HUDEP-2 (cell line): ENCODE measurements around the gene SIGLECL1.
"Not testable (repeated sequence)": the region's sequence is repeated elsewhere in the genome, so short reads cannot be mapped to it uniquely, and the experiment has no call there.

Experiments used
- DNase-seq, 76 experiments: peaks; one replicate each; lab custom pipeline; 2025; ENCODE audit not compliant: unreplicated experiment in 76 of 76; lab: John Stamatoyannopoulos, UW

Gene SIGLECL1

DNA sequence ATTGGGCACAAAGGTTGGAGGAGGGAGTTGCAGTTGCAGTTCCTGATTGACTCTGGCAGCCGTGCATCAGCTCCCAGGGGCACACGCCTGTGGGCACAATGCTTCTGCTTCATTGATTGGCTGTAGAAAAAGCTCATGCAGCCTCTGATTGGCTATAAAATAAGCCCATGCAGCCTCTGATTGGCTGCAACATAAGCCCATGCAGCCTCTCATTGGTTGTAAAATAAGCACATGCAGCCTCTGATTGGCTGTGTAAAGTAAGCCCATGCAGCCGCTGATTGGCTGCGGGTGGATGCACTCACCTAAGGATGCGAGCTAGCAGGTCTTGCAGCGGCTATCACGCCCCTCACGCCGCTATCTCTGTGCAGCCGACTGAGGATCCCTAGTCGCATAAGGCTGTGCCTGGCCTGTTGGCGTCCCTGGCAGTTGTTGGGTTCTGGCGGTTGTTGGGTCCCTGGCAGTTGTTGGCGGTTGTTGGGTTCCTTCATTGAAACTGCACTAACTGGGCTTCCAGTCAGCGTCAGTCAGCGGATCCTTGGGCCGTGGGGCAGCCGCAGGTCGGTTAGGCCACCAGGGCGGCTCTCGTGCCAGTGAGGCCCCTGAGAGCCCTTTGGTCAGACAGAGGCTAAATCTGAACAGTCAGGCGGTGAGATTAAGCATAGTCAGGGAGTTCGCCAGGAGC, at the start of gene SIGLECL1:
Gene SIGLECL1, plus strand, starts transcription at position 295 of the 682 bp plus-strand sequence. CDS start 12,993 bp downstream, outside the sequence.
- DNase-seq: no peak

DNA sequence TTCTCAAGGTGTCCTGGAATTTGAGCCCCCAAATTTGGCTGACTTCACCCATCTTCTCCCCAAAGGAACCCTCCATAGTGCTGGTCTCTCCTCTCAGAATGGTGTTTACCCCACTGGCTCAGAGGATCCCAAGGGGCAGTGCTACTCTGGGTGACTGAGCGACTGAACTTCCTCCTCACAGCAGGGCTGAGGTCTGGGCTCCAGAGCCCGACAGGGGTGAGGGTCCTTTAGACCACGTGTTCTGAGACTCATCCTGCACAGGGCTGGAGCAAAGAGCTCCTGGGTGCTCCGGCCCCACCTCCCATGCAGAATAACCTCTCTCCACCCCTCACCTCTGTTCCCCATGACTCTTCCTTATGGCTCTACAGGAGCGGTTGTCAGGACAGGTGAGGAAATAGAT, 49.2 kb upstream of the SIGLECL1 start:
- DNase-seq: no peak

DNA sequence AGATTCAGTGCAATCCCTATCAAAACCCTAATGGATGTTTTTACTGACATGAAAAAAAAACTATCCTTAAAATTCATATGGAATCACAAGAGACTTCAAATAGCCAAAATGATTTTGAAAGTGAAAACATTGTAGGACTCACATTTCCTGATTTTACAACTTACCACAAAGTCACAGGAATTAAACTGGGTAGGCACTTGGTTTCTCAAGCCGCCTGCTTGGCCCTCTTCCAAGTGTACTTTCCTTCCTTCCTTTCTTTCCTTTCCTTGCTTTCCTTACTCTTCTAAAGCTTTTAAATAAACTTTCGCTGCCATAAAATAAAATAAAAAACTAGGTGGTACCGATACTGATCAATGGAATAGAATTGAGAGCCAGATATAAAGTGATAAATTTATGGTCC, 47.0 kb upstream of the SIGLECL1 start:
- no peak for DNase-seq

DNA sequence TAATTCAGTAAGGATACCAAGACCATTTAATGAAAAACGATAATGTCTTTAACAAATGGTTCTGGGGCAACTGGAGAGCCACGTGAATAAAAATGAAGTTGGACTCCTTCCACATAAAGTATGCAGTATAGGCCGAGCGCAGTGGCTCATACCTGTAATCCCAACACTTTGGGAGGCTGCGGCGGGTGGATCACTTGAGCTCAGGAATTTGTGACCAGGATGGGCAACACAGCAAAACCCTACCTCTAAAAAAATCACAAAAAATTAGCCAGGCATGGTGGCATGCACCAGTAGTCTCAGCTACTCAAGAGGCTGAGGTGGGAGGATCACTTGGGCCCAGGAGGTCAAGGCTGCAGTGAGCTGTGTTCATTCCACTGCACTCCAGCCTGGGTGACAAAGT, 46.6 kb upstream of the SIGLECL1 start:
- no peak for DNase-seq

DNA sequence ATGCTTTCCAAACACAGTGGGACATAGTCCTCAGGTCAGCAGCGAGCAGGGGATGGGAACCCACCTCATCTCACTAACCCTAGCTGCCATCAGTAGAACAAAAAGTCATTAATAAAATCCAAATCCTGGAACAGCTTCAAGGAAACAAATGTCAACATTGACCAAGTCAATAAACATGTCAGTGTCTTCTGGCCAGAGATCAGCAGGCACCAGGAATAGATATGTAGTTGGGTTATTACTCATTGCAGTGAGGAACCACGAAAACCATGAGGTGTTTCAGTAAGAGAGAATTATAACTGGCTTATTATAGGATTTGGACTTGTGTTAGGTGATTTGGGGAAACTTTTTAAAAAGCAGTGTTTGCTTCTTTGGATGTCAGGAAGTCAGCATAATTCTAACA, 43.1 kb upstream of the SIGLECL1 start:
- DNase-seq: no peak

DNA sequence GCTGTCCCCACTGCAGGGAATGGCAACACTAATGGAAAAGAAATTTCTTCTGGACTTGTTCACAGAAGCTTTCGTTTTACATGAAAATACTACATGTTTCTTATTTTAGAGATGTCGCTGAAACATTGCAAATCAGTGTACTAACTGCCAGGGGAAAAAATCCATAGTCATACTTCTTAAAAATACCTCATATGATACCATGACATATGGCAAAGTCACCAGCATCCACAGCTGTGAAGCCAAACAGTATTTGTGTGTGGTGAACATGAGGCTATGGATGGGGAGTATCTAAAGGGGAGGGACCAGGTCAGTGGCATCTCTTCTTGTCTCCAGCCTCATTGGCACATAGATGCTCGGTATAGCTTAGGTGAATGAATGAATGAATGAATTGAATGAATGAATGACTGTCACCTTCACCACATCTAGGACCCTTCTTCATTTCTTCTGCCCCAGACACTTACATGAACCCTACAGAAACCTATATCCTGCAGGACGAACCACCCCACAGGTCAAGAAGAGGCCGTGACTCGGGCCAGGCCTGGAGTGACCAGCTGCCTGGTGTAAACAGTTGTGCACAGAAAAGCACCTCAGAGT, 40.6 kb upstream of the SIGLECL1 start:
- DNase-seq: no peak

DNA sequence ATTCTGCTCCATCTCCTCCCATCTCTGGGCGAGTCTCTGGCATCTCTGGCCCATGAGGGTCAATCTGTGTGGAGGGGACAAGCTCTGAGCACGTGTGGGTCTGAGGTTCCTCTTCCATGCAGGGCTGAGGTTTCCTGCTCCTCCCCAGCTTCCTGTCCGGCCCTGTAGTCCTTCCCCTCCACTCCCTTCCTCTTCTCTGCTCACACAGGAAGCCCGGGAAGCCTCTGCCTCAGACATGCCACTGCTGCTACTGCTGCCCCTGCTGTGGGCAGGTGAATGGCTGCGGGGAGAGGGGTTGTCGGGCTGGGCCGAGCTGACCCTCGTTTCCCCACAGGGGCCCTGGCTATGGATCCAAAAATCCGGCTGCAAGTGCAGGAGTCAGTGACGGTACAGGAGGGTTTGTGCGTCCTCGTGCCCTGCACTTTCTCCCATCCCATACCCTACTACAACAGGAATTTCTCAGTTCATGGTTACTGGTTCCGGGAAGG, 40.0 kb upstream of the SIGLECL1 start:
- not testable (repeated sequence) for DNase-seq

DNA sequence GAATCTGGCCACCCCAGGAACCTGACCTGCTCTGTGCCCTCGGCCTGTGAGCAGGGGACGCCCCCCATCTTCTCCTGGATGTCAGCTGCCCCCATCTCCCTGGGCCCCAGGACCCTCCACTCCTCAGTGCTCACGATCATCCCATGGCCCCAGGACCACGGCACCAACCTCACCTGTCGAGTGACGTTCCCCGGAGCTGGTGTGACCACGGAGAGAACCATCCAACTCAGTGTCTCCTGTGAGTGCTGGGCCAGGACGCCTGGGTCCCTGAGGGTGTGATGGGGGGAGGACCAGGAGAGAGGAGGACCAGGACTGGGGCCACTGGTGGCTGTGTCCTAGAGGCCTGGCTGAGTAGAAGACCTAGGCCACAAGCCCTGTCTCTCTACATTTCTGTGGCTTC, 39.0 kb upstream of the SIGLECL1 start:
- DNase-seq: no peak

DNA sequence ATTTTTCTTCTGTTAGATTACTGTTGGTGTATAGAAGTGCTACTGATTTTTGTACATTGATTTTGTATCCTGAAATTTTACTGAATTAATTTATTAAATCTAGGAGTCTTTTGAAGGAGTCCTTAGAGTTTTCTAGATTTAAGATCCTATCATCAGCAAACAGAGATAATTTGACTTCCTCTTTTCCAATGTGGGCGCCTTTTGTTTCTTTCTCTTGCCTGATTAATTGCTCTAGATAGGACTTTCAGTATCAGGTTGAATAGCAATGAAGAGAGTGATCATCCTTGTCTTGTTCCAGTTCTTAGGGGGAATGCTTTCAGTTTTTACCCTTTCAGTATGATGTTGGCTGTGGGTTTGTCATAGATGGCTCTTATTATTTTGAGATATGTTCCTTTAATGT, 31.6 kb upstream of the SIGLECL1 start:
- no peak for DNase-seq

DNA sequence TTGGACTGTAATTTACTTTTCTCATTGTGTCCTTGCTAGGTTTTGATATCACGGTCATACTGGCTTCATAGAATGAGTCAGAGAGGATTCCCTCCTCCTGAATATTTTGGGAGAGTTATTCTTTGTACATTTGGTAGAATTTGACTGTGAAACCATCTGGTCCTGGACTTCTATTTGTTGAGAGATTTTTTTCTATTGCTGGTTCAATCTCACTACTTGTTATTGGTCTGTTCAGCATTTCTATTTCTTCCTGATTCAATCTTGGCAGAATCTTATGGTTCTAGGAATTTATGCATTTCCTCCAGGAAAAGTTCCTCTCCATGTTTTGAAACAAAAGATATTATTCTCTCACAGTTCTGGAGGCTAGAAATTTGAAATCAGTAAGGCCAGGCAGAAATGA, 30.9 kb upstream of the SIGLECL1 start:
- no peak for DNase-seq

DNA sequence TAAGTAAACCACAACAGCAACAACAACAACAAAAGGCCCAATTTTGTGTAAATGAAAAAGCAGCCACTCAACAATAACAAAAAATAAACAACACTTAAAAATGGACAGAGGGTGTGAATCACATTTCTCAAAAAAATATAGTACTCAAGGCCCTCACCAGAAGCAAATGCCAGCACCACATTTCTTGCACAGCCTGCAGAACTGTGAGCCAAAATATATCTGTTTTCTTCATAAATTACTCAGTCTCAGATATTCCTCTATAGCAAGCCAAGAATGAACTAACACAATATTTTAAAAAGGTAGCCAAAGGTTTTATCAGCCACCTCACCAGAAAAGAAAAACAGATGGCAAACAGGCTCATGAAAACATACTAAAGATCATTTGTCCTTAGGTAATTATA, 29.9 kb upstream of the SIGLECL1 start:
- no peak for DNase-seq

DNA sequence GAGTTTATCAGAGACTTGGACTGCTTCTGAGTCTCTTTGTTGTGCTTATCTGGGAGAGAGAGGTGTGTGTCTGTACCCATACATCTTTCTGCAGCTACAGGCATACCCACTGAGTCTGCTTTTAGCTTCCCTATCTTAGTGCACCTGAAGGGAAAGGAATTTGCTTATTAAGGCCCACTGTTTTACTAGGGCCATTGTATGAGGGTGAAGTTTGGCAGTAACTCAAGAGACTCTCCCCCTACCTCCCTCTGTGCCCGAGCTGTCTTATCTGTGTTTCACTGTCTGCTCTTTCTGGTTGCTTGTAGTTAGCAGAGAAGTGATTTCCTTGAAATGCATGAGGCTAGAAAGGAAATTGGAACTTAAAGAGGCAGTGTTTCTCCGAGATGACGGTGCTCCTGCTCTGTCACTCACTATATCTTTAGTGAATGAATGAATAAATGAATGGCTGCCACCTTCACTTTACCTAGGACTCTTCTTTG, 26.7 kb upstream of the SIGLECL1 start:
- peak in 7 of 76 experiments; percentile 7 to 41 (median 25) for DNase-seq

DNA sequence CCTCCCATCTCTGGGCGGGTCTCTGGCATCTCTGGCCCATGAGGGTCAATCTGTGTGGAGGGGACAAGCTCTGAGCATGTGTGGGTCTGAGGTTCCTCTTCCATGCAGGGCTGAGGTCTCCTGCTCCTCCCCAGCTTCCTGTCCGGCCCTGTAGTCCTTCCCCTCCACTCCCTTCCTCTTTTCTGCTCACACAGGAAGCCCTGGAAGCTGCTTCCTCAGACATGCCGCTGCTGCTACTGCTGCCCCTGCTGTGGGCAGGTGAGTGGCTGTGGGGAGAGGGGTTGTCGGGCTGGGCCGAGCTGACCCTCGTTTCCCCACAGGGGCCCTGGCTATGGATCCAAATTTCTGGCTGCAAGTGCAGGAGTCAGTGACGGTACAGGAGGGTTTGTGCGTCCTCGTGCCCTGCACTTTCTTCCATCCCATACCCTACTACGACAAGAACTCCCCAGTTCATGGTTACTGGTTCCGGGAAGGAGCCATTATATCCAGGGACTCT, 25.9 kb upstream of the SIGLECL1 start, which contains the start of gene CD33:
Gene CD33, plus strand, starts transcription at position 183 of the 496 bp plus-strand sequence. Its CDS starts 39 bp downstream, at position 222.
- DNase-seq: peak in 1 of 76 experiments; percentile 14

DNA sequence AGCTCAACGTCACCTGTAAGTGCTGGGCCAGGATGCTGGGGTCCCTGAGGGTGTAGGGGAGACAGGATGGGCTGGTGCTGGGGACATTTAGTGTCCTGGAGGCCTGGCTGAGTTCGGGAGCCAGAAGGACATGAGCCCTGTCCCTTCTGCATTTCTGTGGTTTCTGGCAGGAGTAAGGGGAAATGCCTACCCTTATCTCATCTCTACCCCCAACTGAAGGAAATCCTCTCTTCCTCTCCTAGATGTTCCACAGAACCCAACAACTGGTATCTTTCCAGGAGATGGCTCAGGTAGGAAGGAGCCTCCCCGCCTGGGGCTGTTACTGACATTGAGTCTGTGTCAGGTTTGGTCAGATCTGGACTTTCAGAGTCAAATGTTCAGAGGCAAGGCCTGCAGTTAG, 24.8 kb upstream of the SIGLECL1 start:
- no peak for DNase-seq

DNA sequence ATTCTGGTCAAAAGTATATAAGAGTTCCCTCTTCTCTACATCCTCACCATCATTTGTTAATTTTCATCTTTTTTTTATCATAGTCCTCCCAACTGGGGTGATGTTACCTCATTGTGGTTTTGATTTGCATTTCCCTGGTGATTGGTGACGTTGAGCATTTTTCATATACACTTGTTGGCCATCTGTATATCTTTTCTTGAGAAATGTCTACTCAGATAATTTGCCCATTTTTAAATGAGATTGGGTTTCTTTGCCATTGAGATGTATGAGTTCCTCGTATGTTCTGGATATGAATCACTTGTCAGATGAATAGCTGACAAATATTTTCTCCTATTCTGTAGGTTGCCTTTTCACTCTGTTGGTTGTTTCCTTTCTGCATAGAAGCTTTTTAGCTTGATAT, 23.6 kb upstream of the SIGLECL1 start:
- DNase-seq: no peak

DNA sequence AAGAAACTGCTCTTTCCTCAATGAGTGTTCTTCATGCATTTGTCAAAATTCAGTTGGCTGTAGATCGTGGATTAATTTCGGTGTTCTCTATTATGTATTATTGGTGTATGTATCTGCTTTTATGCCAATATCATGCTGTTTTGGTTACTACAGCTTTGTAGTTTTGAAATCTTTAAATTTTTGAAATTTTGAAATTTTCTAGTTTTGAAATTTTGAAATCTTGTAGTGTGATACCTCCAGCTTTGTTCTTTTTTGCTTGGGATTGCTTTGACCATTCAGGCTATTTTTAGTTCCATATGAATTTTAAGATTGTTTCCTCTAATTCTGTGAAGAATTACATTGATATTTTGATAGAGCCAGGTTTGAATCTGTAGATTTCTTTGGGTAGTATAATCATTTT, 22.9 kb upstream of the SIGLECL1 start:
- no peak for DNase-seq

DNA sequence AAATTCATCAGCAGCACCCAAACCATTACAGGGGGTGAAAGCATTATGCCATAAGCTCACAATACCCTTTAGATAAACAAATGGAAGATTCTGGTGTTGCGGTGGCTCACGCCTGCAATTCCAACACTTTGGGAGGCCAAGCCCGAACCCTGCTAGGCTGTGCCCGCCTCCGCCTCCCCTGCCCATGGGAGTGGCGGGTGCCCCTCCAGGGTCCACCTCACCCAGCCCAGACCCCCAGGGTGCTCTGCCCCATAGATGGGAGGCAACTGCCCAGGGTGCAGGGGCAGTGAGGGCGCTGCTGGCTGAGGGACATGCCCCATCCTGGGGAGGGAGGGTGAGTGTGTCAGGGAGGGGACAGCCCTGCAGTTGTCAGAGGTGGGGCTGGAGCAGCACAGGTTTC, 10.0 kb upstream of the SIGLECL1 start:
- DNase-seq: no peak

DNA sequence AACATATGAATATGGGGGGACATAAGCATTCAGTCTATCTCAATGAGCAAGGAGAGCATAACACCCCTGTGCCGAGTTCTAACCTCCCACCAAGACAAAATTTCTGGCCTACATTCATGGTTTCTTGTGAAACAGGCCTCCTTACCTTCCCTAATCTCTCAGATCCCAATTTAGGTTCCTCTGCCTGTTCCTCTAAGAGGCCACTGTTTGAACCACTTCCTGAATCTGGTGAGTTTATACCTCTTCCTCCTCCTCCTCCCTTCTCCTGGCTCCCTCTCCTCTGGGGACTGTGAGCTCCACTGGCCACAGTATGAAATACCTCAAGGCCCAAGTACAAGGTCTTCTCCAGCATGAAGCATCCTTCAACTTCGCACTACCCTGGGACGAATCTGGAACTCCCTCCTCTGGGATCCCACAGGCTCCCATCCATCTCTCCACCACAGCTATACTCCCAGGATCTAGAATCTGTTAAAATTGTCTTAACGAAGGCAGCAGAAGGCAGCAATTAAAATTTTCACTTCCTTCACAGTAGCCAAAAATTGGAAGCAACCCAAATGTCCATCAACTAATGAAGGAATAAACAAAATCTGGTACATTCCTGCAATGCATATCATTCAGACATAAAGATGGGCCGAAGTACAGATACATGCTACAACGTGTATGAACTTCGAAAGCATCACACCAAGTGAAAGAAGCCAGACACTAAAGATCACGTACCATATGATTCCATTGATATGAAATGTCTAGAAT, 7.8 kb upstream of the SIGLECL1 start:
- DNase-seq: no peak

DNA sequence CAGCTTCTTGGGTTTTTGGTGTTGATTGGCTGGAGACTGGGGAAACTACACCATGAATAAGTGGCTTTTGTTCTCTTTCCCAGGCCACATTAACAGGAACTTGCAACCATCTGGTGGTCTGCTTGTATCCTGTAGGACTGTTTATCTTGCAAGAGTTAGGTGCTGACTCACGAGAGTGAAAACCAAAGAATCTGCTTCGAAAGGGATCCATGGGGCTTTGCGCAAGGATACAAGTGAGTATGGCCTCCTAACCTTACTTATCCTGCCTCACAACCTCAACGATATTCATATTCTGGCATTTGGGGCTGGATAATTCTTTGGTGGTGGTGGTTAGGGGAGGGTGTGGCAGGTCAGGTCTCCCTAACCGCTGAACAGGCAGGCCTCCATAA, 4.7 kb upstream of the SIGLECL1 start:
- no peak for DNase-seq

DNA sequence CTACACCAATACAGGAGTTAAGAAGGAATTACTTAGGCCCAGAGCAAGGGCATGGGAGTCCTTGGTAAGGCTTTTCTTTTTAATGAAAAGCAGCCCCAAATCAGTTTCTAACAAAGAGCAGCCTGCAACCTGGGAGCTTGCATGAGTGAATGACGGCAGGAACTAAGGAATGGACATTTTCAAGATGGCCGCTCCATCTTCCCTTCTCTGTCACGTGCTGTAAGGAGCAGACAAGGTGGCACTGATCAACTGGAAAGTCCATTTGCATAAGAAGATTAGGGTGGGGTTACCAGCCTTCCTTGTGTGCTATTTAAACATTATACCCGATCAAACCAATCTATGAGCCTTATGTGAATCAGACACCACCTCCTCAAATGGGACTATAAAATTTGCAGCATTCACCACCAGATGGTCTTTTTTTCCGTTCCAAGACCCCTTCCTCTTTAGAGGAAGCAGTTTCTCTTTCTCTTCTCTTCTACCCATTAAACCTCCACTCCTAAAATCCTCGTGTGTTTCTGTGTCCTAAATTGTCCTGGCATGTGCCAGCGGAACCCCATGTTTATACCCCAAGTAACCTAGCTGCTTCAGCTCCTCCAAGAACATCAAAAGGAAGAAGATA, 2.8 kb upstream of the SIGLECL1 start:
- no peak for DNase-seq

DNA sequence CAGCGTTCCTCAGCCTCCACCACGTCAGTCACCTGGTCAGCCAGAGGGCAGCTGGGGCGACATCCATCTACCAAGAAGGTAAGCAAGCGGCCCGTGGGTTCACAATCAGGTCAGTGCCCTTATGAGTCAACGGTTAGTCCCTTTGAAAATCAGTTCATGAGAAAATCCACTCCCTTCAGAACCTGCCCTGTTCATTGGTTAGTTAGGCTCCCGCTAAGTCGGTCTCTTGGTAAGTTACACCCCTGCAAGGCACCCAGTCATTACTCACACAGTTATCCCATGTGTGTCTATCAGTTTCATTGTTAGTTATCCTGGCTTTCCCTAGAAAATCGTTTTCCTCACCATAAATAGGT, 564 bp downstream of the SIGLECL1 start:
- no peak for DNase-seq
